ENCODE results near the gene PNPLA8. TPM values are rescaled to one million over a fixed set of nuclear protein-coding genes. Genes with fewer than 3 reads are reported as not detected.
"Not testable (repeated sequence)": the region's sequence is repeated elsewhere in the genome, so short reads cannot be mapped to it uniquely, and the experiment has no call there.

PNPLA8 gene
- total and polyA plus RNA-seq, 2 of the 4 experiments (the other 2 are of a cell fraction): 7.0 to 14.5 TPM

DNA sequence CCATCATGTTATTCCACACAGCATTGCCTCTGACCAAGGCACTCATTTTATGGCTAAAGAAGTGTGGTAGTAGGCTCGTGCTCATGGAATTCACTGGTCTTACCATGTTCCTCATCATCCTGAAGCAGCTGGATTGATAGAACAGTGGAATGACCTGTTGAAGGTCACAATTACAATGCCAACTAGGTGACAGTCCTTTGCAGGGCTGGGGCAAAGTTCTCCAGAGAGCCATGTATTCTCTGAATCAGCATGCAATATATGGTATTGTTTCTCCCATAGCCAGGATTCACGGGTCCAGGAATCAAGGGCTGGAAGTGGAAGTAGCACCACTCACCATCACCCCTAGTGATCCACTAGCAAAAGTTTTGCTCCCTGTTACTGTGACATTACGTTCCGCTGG lies 12.8 kb upstream of the PNPLA8 start:
- BruUV-seq (replicated peaks); dilution Hi-C loops (cut with HindIII; ENCODE audit: low sequenced_read_pairs, unreplicated experiment); H2AFZ ChIP-seq (replicated peaks; ENCODE audit: low read length, poor library complexity); H3K56ac ChIP-seq (ENCODE audit: extremely low read depth, insufficient read depth, low read length); H2BK15ac ChIP-seq (ENCODE audit: low read depth, low read length); in situ Hi-C loops (cut with MboI; ENCODE audit: low sequenced_read_pairs); H3K9me1 ChIP-seq (ENCODE audit: insufficient read depth, low read length); H3K4me1 ChIP-seq (ENCODE audit: control insufficient read depth, insufficient read depth, low read length); H3K9me3 ChIP-seq (ENCODE audit: control insufficient read depth, insufficient read depth, low read length); H3K4me2 ChIP-seq (ENCODE audit: low read depth, low read length); DNase-seq; H4K5ac ChIP-seq (ENCODE audit: low read depth, low read length); H3K18ac ChIP-seq (ENCODE audit: low read depth, low read length); H4K91ac ChIP-seq (ENCODE audit: insufficient read depth, low read depth, low read length); intact Hi-C loops (cut with micrococcal nuclease); H3K4ac ChIP-seq (ENCODE audit: low read depth, low read length); H3K36me3 ChIP-seq (ENCODE audit: control insufficient read depth, insufficient read depth, low read length); H3K23ac ChIP-seq (ENCODE audit: low read depth, low read length); POLR2A ChIA-PET (ENCODE audit: unreplicated experiment); H2AK5ac ChIP-seq (ENCODE audit: low read depth, low read length); H2BK120ac ChIP-seq (ENCODE audit: low read depth, low read length); H3K9ac ChIP-seq (ENCODE audit: low read depth, low read length); H3K14ac ChIP-seq (replicated peaks; ENCODE audit: low read depth, low read length); H2BK20ac ChIP-seq (ENCODE audit: low read depth, low read length); CTCF ChIA-PET; H3K27ac ChIP-seq (ENCODE audit: insufficient read depth, low read length); ATAC-seq (ENCODE audit: low read depth); H3K27me3 ChIP-seq (ENCODE audit: control insufficient read depth, insufficient read depth, low read length); H4K20me1 ChIP-seq (ENCODE audit: insufficient read depth, low read length); H3K79me1 ChIP-seq (ENCODE audit: low read depth in 1 of 2, low read length in 2 of 2); H2BK5ac ChIP-seq (ENCODE audit: low read depth, low read length, poor library complexity, severe bottlenecking); H3K4me3 ChIP-seq (ENCODE audit: insufficient read depth, low read depth, low read length); H2AK9ac ChIP-seq (replicated peaks; ENCODE audit: low read depth, low read length, poor library complexity); H4K8ac ChIP-seq (ENCODE audit: low read depth in 2 of 2, low read length in 2 of 2): not testable (repeated sequence)
- no CpG with 5 or more reads among the region's 4 CpGs for WGBS, 2 experiments (ENCODE audit: extremely low coverage in 2 of 2, insufficient read length in 1 of 2)

DNA sequence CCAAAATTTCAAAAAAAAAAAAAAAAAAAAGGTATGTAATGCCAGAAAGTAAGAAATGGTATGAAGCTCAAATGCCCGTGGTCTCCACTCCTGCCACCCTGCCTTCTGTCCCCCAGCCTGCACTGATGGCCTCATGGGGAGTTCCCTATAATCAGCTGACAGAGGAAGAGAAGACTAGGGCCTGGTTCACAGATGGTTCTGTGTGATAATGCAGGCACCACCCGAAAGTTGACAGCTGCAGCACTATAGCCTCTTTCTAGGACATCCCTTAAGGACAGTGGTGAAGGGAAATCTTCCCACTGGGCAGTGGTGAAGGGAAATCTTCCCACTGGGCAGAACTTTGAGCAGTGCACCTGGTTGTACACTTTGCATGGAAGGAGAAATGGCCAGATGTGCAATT lies 12.3 kb upstream of the PNPLA8 start:
- H3K36me3 ChIP-seq (ENCODE audit: control insufficient read depth, insufficient read depth, low read length); H3K14ac ChIP-seq (replicated peaks; ENCODE audit: low read depth, low read length); H3K27ac ChIP-seq (ENCODE audit: insufficient read depth, low read length); ATAC-seq (ENCODE audit: low read depth); H4K8ac ChIP-seq (ENCODE audit: low read depth in 2 of 2, low read length in 2 of 2); in situ Hi-C loops (cut with MboI; ENCODE audit: low sequenced_read_pairs); dilution Hi-C loops (cut with HindIII; ENCODE audit: low sequenced_read_pairs, unreplicated experiment); CTCF ChIA-PET; H2AK9ac ChIP-seq (replicated peaks; ENCODE audit: low read depth, low read length, poor library complexity); POLR2A ChIA-PET (ENCODE audit: unreplicated experiment); H3K4me1 ChIP-seq (ENCODE audit: control insufficient read depth, insufficient read depth, low read length); BruUV-seq (replicated peaks); H3K79me1 ChIP-seq (ENCODE audit: low read depth in 1 of 2, low read length in 2 of 2); H3K9ac ChIP-seq (ENCODE audit: low read depth, low read length); H3K18ac ChIP-seq (ENCODE audit: low read depth, low read length); H4K91ac ChIP-seq (ENCODE audit: insufficient read depth, low read depth, low read length); H2BK120ac ChIP-seq (ENCODE audit: low read depth, low read length); H3K4ac ChIP-seq (ENCODE audit: low read depth, low read length); H3K56ac ChIP-seq (ENCODE audit: extremely low read depth, insufficient read depth, low read length); DNase-seq; H2BK20ac ChIP-seq (ENCODE audit: low read depth, low read length); H3K4me3 ChIP-seq (ENCODE audit: insufficient read depth, low read depth, low read length); H2AK5ac ChIP-seq (ENCODE audit: low read depth, low read length); H4K5ac ChIP-seq (ENCODE audit: low read depth, low read length); H2BK15ac ChIP-seq (ENCODE audit: low read depth, low read length); intact Hi-C loops (cut with micrococcal nuclease); H3K4me2 ChIP-seq (ENCODE audit: low read depth, low read length); H3K9me1 ChIP-seq (ENCODE audit: insufficient read depth, low read length); H4K20me1 ChIP-seq (ENCODE audit: insufficient read depth, low read length); H2BK5ac ChIP-seq (ENCODE audit: low read depth, low read length, poor library complexity, severe bottlenecking); H3K23ac ChIP-seq (ENCODE audit: low read depth, low read length); H2AFZ ChIP-seq (replicated peaks; ENCODE audit: low read length, poor library complexity); H3K27me3 ChIP-seq (ENCODE audit: control insufficient read depth, insufficient read depth, low read length); H3K9me3 ChIP-seq (ENCODE audit: control insufficient read depth, insufficient read depth, low read length): not testable (repeated sequence)
- no CpG with 5 or more reads among the region's 2 CpGs for WGBS, 2 experiments (ENCODE audit: extremely low coverage in 2 of 2, insufficient read length in 1 of 2)

Data from IMR-90 (cell line).